Measurements from ENCODE around the gene SMARCD1. TPM values are rescaled to one million over a fixed set of nuclear protein-coding genes. Genes with fewer than 3 reads are reported as not detected.

Gene SMARCD1
- total RNA-seq, 1 donor from 2014 or later: 152 TPM

DNA sequence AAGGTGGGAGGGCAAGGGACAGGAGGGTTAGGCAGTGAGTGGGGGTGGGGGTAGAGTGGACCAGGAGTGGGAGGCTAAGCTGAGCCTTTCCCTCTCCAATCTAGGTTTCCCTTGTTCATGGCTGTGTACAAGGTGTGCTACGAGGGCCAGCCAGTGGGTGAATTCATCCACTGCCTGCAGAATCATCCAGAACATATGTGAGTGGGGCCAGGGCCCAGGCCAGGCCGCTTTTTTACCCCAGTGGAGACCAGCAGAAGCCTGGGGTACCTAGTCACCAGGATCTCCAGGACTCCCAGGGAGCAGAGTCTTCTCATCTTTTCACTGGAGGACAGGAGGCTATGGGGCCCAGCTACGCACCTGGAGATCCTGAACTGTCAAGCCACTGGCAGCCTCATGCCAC is 24.2 kb downstream of the SMARCD1 start:
- TF ChIP-seq, protein P1, sequence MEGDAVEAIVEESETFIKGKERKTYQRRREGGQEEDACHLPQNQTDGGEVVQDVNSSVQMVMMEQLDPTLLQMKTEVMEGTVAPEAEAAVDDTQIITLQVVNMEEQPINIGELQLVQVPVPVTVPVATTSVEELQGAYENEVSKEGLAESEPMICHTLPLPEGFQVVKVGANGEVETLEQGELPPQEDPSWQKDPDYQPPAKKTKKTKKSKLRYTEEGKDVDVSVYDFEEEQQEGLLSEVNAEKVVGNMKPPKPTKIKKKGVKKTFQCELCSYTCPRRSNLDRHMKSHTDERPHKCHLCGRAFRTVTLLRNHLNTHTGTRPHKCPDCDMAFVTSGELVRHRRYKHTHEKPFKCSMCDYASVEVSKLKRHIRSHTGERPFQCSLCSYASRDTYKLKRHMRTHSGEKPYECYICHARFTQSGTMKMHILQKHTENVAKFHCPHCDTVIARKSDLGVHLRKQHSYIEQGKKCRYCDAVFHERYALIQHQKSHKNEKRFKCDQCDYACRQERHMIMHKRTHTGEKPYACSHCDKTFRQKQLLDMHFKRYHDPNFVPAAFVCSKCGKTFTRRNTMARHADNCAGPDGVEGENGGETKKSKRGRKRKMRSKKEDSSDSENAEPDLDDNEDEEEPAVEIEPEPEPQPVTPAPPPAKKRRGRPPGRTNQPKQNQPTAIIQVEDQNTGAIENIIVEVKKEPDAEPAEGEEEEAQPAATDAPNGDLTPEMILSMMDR (IDR thresholded peaks at IDR 0.05; ENCODE audit: partially characterized antibody, unreplicated experiment): no peak
- peaks cover 9% of the 10 kb centered on the region for H3K4me1 Mint-ChIP-seq (ENCODE audit: low read depth, unreplicated experiment)
- no peak overlapping the region for H3K4me3 Mint-ChIP-seq (ENCODE audit: unreplicated experiment)
- H3K9me3 Mint-ChIP-seq (ENCODE audit: unreplicated experiment): peaks cover 4% of the 10 kb centered on the region
- DNase-seq: no peak
- H3K27ac Mint-ChIP-seq (ENCODE audit: unreplicated experiment): no peak overlapping the region
- H3K27me3 Mint-ChIP-seq (ENCODE audit: unreplicated experiment): peaks cover 7% of the 10 kb centered on the region
- H3K36me3 Mint-ChIP-seq (ENCODE audit: unreplicated experiment): no peaks in the 10 kb centered on the region

DNA sequence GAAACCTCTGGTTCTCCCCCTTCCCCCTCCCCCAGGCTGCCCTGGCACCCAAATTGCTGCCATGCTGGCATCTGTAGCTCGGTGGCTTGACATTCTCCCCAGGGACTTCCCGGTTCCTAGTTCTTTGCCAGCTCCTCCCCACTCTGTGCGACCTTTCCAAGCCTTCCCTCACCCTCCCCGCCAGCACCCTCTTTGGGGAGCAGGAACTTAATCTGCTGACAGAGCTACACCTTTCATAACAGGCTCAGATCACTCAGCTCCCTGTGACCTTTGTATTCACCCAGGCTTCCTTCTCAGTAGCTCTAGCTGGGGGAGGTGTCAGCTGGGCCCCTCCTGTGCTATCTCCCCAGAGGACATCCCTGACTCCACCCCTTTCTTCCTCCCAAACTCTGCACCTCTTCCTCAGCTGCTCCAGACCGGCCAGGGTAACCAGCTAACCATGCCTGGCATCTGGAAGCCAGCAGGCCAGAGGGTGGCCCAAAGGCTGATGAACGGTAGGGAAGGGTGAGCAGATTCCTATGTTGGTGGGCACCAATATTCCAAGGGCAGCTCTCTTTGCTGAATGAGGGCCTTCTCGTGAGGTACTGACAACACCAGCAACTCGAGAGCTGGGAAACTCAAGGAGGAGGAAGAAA is 25.1 kb downstream of the SMARCD1 start:
- Mint-ChIP-seq H3K27me3 (ENCODE audit: unreplicated experiment) (peaks cover 9% of the 10 kb centered on the region), H3K4me3 (ENCODE audit: unreplicated experiment) (peak overlapping the region; percentile 48), H3K9me3 (ENCODE audit: unreplicated experiment) (peaks cover 4% of the 10 kb centered on the region), H3K4me1 (ENCODE audit: low read depth, unreplicated experiment) (peaks cover 9% of the 10 kb centered on the region), H3K36me3 (ENCODE audit: unreplicated experiment) (no peaks in the 10 kb centered on the region), H3K27ac (ENCODE audit: unreplicated experiment) (peak overlapping the region; percentile 74)
- no peak for DNase-seq
- TF ChIP-seq, protein P1 (IDR thresholded peaks at IDR 0.05; ENCODE audit: partially characterized antibody, unreplicated experiment): no peak

DNA sequence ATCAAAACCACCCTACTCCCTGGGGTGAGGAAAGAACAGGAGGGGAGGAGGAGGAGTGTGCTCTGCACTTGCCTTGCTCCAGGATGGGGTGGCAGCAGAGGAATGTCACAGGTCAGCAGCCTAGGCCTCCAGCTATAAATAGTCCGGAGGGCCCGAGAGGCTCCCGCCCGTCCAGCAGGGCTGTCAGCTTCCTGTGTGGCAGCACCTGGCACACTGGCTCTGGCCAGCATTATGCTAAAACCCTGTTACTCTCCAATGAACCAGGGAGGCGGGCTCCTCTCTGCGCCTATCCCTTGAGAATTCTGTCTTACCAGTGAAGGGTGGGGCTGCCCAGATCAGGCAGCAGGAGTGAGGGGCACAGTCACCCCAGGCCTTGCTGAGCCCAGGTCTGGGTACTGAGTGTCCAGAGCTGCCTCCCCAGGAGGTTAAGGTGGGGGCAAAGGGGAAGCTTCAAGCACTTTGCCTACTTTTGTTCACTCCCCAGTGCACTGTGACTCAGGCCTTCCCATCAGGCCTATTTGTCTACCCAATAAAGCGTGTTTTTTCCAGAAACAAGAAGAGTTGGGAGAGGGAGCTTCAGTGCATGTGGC is 25.7 kb downstream of the SMARCD1 start:
- peaks cover 6% of the 10 kb centered on the region for H3K27me3 Mint-ChIP-seq (ENCODE audit: unreplicated experiment)
- peaks cover 9% of the 10 kb centered on the region for H3K4me1 Mint-ChIP-seq (ENCODE audit: low read depth, unreplicated experiment)
- H3K27ac Mint-ChIP-seq (ENCODE audit: unreplicated experiment): peak overlapping the region; percentile 74
- no peaks in the 10 kb centered on the region for H3K36me3 Mint-ChIP-seq (ENCODE audit: unreplicated experiment)
- peak; percentile 56 for DNase-seq
- H3K4me3 Mint-ChIP-seq (ENCODE audit: unreplicated experiment): peak overlapping the region; percentile 99
- TF ChIP-seq, protein P1 (IDR thresholded peaks at IDR 0.05; ENCODE audit: partially characterized antibody, unreplicated experiment): no peak
- H3K9me3 Mint-ChIP-seq (ENCODE audit: unreplicated experiment): peaks cover 4% of the 10 kb centered on the region

DNA sequence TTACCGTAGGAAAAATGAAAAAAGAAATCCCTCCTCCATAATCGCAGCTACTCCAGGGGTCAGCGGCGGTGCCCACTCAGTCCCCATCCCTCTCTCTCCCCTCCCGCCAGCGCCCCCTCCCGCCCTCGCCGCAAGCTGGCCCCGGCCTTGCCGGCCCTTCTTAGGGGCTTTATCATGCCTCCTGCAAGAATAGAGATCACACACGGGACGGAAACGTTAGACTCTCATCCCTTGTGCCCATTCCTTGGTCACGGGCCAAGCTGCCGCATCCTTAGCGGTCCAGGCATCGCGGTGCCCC is 26.2 kb downstream of the SMARCD1 start:
- DNase-seq: no peak
- peaks cover 9% of the 10 kb centered on the region for H3K4me1 Mint-ChIP-seq (ENCODE audit: low read depth, unreplicated experiment)
- peak overlapping the region; percentile 99 for H3K4me3 Mint-ChIP-seq (ENCODE audit: unreplicated experiment)
- H3K9me3 Mint-ChIP-seq (ENCODE audit: unreplicated experiment): peaks cover 4% of the 10 kb centered on the region
- TF ChIP-seq, protein P1 (IDR thresholded peaks at IDR 0.05; ENCODE audit: partially characterized antibody, unreplicated experiment): peak; percentile 87
- H3K36me3 Mint-ChIP-seq (ENCODE audit: unreplicated experiment): no peaks in the 10 kb centered on the region
- peak overlapping the region; percentile 84 for H3K27ac Mint-ChIP-seq (ENCODE audit: unreplicated experiment)
- peaks cover 5% of the 10 kb centered on the region for H3K27me3 Mint-ChIP-seq (ENCODE audit: unreplicated experiment)

DNA sequence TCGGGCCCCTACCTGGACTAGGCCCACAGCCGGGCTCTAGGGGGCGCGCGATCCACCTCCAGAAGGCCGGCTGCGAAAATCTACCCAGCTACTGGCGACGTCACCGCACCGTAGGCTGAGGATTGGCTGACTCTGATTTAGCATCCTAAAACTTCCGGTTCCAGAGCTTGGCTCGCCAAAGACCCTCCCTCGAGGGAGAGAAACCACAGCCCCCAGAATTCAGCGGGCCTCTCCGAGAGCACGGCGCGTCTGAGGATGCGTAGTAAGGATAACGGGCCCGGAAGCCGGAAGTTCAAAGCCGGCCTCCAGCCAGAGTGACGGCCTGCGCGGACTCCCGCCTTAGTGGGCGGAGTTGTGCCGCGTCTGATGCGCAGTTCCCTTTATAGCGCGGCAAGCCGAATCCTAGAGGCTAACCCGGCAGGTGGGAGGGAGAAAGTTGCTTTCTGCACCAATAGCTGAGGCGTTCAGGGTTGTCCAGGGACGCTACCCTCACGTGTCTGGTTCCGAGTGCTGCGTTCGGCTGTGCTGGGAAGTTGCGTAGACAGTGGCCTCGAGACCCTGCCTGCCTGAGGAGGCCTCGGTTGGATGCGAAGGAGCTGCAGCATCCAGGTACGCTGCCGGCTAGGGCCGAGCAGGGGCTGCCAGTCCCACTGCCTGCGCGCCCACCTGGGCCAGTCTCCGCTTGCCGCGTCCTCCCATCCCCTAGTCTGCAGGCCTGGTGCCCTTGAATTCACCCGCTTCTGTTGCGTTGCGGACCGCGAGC is 26.7 kb downstream of the SMARCD1 start, which contains the start of gene COX14:
Gene COX14 (plus strand): TSS at position 544 of the 763 bp plus-strand sequence. CDS start 7,808 bp downstream, outside the sequence.
- H3K9me3 Mint-ChIP-seq (ENCODE audit: unreplicated experiment): peaks cover 4% of the 10 kb centered on the region
- TF ChIP-seq, protein P1 (IDR thresholded peaks at IDR 0.05; ENCODE audit: partially characterized antibody, unreplicated experiment): no peak
- peak; percentile 98 for DNase-seq
- no peaks in the 10 kb centered on the region for H3K36me3 Mint-ChIP-seq (ENCODE audit: unreplicated experiment)
- H3K27ac Mint-ChIP-seq (ENCODE audit: unreplicated experiment): peak within 1 kb of the TSS; percentile 91
- peak within 1 kb of the TSS; percentile 99 for H3K4me3 Mint-ChIP-seq (ENCODE audit: unreplicated experiment)
- H3K27me3 Mint-ChIP-seq (ENCODE audit: unreplicated experiment): peaks cover 5% of the 10 kb centered on the region
- H3K4me1 Mint-ChIP-seq (ENCODE audit: low read depth, unreplicated experiment): peaks cover 9% of the 10 kb centered on the region

All from glutamatergic neuron (in vitro differentiated cells).